GM18508 (cell line): ENCODE data around the gene BBS7.

Experiments
- ATAC-seq: cut with Tn5 transposase; IDR thresholded peaks from one replicate; pipeline ENCODE4 v1.9.1; 2021; ENCODE audit warnings: moderate number of reproducible peaks; ENCODE audit not compliant: insufficient read depth, unreplicated experiment

BBS7 gene

GRCh38 chr4:121796283-121796682, 74.0 kb downstream of the BBS7 start:
- ATAC-seq = no peak

GRCh38 chr4:121794505-121795188, 75.6 kb downstream of the BBS7 start:
- no peak for ATAC-seq

GRCh38 chr4:121792966-121793365, 77.3 kb downstream of the BBS7 start:
- ATAC-seq = no peak

- no peak for ATAC-seq
Observed at GRCh38 chr4:121791481-121791880, 78.8 kb downstream of the BBS7 start.

GRCh38 chr4:121790976-121791375, 79.3 kb downstream of the BBS7 start:
- no peak for ATAC-seq

GRCh38 chr4:121789960-121790829, 80.1 kb downstream of the BBS7 start:
- no peak for ATAC-seq

- no peak for ATAC-seq
Observed at GRCh38 chr4:121789455-121789854, 80.8 kb downstream of the BBS7 start.

GRCh38 chr4:121788896-121789295, 81.4 kb downstream of the BBS7 start:
- ATAC-seq = peak; percentile 67

GRCh38 chr4:121786221-121786620, 84.1 kb downstream of the BBS7 start:
- ATAC-seq = no peak

- no peak for ATAC-seq
Observed at GRCh38 chr4:121785479-121785878, 84.8 kb downstream of the BBS7 start.

- no peak for ATAC-seq
Observed at GRCh38 chr4:121784975-121785374, 85.3 kb downstream of the BBS7 start.

- no peak for ATAC-seq
Observed at GRCh38 chr4:121784401-121784800, 85.9 kb downstream of the BBS7 start.

GRCh38 chr4:121783210-121783609, 87.1 kb downstream of the BBS7 start:
- ATAC-seq = no peak

- no peak for ATAC-seq
Observed at GRCh38 chr4:121778991-121779628, 91.2 kb downstream of the BBS7 start.

- ATAC-seq = peak; percentile 51
Observed at GRCh38 chr4:121777625-121778024, 92.6 kb downstream of the BBS7 start.

GRCh38 chr4:121776610-121777401, 93.5 kb downstream of the BBS7 start:
- no peak for ATAC-seq
